ENCODE measurements around the gene ALPK1.

DNA sequence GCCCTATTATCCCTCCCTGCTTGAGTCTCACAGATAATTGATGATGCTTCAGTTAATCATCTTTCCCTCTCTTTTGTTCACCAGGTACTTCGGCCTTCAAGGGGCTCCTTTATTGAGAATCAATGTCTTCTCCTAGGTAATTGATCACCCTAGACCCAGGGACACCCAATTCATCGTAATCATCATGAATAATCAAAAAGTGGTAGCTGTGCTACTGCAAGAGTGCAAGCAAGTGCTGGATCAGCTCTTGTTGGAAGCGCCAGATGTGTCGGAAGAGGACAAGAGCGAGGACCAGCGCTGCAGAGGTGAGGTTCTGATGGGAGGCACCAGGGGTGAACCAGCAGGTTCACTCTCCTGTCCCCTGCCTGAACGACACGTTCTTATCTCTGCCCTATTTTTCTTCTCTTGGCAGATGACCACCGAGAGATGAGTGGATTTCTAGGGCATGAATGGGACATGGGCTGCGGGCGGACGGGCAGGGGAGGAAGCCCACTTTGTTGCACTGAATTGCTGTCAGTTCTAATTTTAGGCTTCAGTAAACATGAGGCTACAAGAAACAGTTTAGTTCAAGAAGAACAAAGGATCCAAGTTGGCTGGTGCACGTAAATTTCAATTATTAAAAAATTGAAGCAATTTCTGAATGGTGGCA lies 80.5 kb downstream of the ALPK1 start:
- TF ChIP-seq, protein P1, sequence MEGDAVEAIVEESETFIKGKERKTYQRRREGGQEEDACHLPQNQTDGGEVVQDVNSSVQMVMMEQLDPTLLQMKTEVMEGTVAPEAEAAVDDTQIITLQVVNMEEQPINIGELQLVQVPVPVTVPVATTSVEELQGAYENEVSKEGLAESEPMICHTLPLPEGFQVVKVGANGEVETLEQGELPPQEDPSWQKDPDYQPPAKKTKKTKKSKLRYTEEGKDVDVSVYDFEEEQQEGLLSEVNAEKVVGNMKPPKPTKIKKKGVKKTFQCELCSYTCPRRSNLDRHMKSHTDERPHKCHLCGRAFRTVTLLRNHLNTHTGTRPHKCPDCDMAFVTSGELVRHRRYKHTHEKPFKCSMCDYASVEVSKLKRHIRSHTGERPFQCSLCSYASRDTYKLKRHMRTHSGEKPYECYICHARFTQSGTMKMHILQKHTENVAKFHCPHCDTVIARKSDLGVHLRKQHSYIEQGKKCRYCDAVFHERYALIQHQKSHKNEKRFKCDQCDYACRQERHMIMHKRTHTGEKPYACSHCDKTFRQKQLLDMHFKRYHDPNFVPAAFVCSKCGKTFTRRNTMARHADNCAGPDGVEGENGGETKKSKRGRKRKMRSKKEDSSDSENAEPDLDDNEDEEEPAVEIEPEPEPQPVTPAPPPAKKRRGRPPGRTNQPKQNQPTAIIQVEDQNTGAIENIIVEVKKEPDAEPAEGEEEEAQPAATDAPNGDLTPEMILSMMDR (IDR thresholded peaks at IDR 0.05): no peak
- no peak for TF ChIP-seq POLR2AphosphoS5 (IDR thresholded peaks at IDR 0.05)

Data from suprapubic skin (tissue), 3 donors.